ENCODE measurements around the gene ITSN1.

DNA sequence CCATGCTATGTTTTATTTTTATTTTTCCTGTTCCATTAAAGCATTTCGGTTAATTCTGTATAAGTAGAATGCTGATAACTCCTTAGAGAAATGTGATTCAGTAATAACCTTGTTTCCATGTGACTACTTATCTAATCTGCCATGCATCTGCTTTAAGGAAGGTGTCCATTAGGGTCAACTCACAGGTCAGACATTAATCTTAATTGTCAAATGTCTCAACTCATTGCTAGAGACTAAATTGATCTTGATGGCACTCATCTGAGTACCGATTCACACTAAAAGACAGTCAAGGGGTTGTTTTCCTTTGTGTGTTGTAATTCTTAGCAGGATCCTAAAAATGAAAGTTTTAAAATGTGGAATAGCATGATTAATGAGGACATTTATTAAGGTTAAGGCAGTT is 41.8 kb downstream of the ITSN1 start:
- TF ChIP-seq ZBTB7A (IDR thresholded peaks at IDR 0.05; ENCODE audit: low read depth), result no peak
- no peak for TF ChIP-seq TAF1 (IDR thresholded peaks at IDR 0.05; ENCODE audit: low read depth)
- TF ChIP-seq FOXM1 (IDR thresholded peaks at IDR 0.05; ENCODE audit: borderline replicate concordance, low read depth), result no peak
- no peak for TF ChIP-seq RAD21 (IDR thresholded peaks at IDR 0.05; ENCODE audit: low read depth)
- TF ChIP-seq TCF12 (IDR thresholded peaks at IDR 0.05; ENCODE audit: low read depth), result no peak
- TF ChIP-seq, protein P1, sequence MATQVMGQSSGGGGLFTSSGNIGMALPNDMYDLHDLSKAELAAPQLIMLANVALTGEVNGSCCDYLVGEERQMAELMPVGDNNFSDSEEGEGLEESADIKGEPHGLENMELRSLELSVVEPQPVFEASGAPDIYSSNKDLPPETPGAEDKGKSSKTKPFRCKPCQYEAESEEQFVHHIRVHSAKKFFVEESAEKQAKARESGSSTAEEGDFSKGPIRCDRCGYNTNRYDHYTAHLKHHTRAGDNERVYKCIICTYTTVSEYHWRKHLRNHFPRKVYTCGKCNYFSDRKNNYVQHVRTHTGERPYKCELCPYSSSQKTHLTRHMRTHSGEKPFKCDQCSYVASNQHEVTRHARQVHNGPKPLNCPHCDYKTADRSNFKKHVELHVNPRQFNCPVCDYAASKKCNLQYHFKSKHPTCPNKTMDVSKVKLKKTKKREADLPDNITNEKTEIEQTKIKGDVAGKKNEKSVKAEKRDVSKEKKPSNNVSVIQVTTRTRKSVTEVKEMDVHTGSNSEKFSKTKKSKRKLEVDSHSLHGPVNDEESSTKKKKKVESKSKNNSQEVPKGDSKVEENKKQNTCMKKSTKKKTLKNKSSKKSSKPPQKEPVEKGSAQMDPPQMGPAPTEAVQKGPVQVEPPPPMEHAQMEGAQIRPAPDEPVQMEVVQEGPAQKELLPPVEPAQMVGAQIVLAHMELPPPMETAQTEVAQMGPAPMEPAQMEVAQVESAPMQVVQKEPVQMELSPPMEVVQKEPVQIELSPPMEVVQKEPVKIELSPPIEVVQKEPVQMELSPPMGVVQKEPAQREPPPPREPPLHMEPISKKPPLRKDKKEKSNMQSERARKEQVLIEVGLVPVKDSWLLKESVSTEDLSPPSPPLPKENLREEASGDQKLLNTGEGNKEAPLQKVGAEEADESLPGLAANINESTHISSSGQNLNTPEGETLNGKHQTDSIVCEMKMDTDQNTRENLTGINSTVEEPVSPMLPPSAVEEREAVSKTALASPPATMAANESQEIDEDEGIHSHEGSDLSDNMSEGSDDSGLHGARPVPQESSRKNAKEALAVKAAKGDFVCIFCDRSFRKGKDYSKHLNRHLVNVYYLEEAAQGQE (IDR thresholded peaks at IDR 0.05; ENCODE audit: low read depth), result no peak
- no peak for TF ChIP-seq TEAD4 (IDR thresholded peaks at IDR 0.05)
- TF ChIP-seq, protein P2, sequence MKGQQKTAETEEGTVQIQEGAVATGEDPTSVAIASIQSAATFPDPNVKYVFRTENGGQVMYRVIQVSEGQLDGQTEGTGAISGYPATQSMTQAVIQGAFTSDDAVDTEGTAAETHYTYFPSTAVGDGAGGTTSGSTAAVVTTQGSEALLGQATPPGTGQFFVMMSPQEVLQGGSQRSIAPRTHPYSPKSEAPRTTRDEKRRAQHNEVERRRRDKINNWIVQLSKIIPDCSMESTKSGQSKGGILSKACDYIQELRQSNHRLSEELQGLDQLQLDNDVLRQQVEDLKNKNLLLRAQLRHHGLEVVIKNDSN (IDR thresholded peaks at IDR 0.05), result no peak
- no peak for TF ChIP-seq EGR1 (IDR thresholded peaks at IDR 0.05)
- TF ChIP-seq MAX (IDR thresholded peaks at IDR 0.05), result no peak
- no peak for TF ChIP-seq YY1 (IDR thresholded peaks at IDR 0.05; ENCODE audit: low read depth)
- TF ChIP-seq EP300 (IDR thresholded peaks at IDR 0.05; ENCODE audit: borderline replicate concordance), result no peak
- no peak for TF ChIP-seq NFIC (IDR thresholded peaks at IDR 0.05)

Measured in Ishikawa (cell line).